HepG2 (cell line): ENCODE data around the gene TANGO2.

Experiments
- BRD4 ChIP-seq: sonication (generic); formaldehyde crosslinking; IDR thresholded peaks from 2 replicates; pipeline ENCODE4 v1.4.0; 2020; ENCODE audit warnings: missing genetic modification reagents
- GABPB1 ChIP-seq: IDR thresholded peaks from 2 replicates; pipeline ENCODE4 v1.6.1; 2016; ENCODE audit warnings: mild to moderate bottlenecking, missing genetic modification reagents, moderate library complexity, missing compliant biosample characterization
- KAT2B ChIP-seq: fragments of 150-350 bp; IDR thresholded peaks from 2 replicates; pipeline ENCODE4 v1.6.1; 2014; ENCODE audit warnings: low read depth, low read length, borderline replicate concordance
- POLR2A ChIP-seq, 2 experiments: IDR thresholded peaks; 2 replicates each; pipeline ENCODE4 v1.6.1; 2011; ENCODE audit warnings: low read depth in 2 of 2, low read length in 2 of 2, mild to moderate bottlenecking in 1 of 2, moderate library complexity in 1 of 2; ENCODE audit not compliant: insufficient read depth in 1 of 2
- RCOR2 ChIP-seq: IDR thresholded peaks from 2 replicates; pipeline ENCODE4 v1.6.1; 2016; ENCODE audit warnings: missing biosample characterization, missing genetic modification reagents
- TARDBP ChIP-seq: sonication (generic); formaldehyde crosslinking; IDR thresholded peaks from 2 replicates; pipeline ENCODE4 v1.8.0; 2022; ENCODE audit warnings: mild to moderate bottlenecking, missing genetic modification reagents
- TEAD2 ChIP-seq: sonication (generic); formaldehyde crosslinking; IDR thresholded peaks from 2 replicates; pipeline ENCODE4 v1.9.0; 2021; ENCODE audit warnings: missing genetic modification reagents
- ZNF121 ChIP-seq: sonication (generic); formaldehyde crosslinking; IDR thresholded peaks from 2 replicates; pipeline ENCODE4 v1.5.0; 2020; ENCODE audit warnings: mild to moderate bottlenecking, missing genetic modification reagents
- ZNF773 ChIP-seq: sonication (generic); formaldehyde crosslinking; IDR thresholded peaks from 2 replicates; pipeline ENCODE4 v1.4.0; 2020; ENCODE audit warnings: missing genetic modification reagents, borderline replicate concordance

GRCh38 chr22:20008221-20008995 is 12.5 kb upstream of the TANGO2 start:
- no peak for TF ChIP-seq POLR2A (IDR thresholded peaks at IDR 0.05; ENCODE audit: insufficient read depth in 1 of 2, low read depth in 2 of 2, low read length in 2 of 2)
- no peak for TF ChIP-seq TARDBP (CRISPR knock-in tag)
- no peak for TF ChIP-seq ZNF773 (CRISPR knock-in tag)
- no peak for TF ChIP-seq ZNF121 (CRISPR knock-in tag)
- no peak for TF ChIP-seq TEAD2 (CRISPR knock-in tag)
- TF ChIP-seq GABPB1 (CRISPR knock-in tag): no peak
- no peak for TF ChIP-seq RCOR2 (CRISPR knock-in tag)
- TF ChIP-seq KAT2B: no peak
- TF ChIP-seq BRD4: no peak
